Prostate gland (tissue), 2 donors: ENCODE results near the gene PLA2G4D. TPM values are rescaled to one million over a fixed set of nuclear protein-coding genes. Genes with fewer than 3 reads are reported as not detected.

Experiments used
- DNase-seq: peaks from one replicate; pipeline ENCODE4 v3.0.0-alpha.2; 2019; ENCODE audit warnings: low spot score
- H3K27ac ChIP-seq, 2 donors: fragments of 200-600 bp; sonication (generic); 2 replicates each; pipeline ENCODE4 v1.5.1; 2017 to 2019
- H3K27me3 ChIP-seq: fragments of 200-600 bp; sonication (generic); replicated peaks from 2 replicates; pipeline ENCODE4 v1.5.1; 2019; ENCODE audit not compliant: insufficient read depth
- H3K36me3 ChIP-seq, 2 donors: fragments of 200-600 bp; sonication (generic); 1 replicate in 1 of 2; 2 replicates in 1 of 2; pipeline versions ENCODE4 v1.5.1 to v1.8.1; 2017 to 2019
- H3K4me1 ChIP-seq: fragments of 200-600 bp; sonication (generic); replicated peaks from 2 replicates; pipeline ENCODE4 v1.5.1; 2019
- H3K4me3 ChIP-seq, 2 donors: fragments of 200-600 bp; sonication (generic); 2 replicates each; pipeline ENCODE4 v1.5.1; 2017 to 2019
- H3K9me3 ChIP-seq: fragments of 200-600 bp; sonication (generic); 2 replicates; pipeline ENCODE4 v1.5.1; 2017
- CTCF ChIP-seq, 4 experiments: fragments of 200-600 bp in 2 of 4; fragments of 450-650 bp in 2 of 4; sonication (generic) in 2 of 4; IDR thresholded peaks; 1 replicate in 3 of 4; 2 replicates in 1 of 4; pipeline ENCODE4 v1.5.1; 2016 to 2019; ENCODE audit warnings: antibody characterized with exemption in 4 of 4, mild to moderate bottlenecking in 2 of 4, moderate library complexity in 2 of 4
- POLR2A ChIP-seq: fragments of 450-650 bp; IDR thresholded peaks from one replicate; pipeline ENCODE4 v1.6.1; 2016; ENCODE audit warnings: antibody characterized with exemption, mild to moderate bottlenecking
- POLR2AphosphoS5 ChIP-seq: sonication (generic); formaldehyde crosslinking; IDR thresholded peaks from one replicate; pipeline ENCODE4 v1.6.1; 2017; ENCODE audit warnings: antibody characterized with exemption
- WGBS: methylation state at CpG from one replicate; pipeline ENCODE4 v1.1.5; 2018; 5-methylcytosine and 5-hydroxymethylcytosine counted together
- intact Hi-C: fragments of 100-400 bp; cut with DNase I; formaldehyde crosslinking; loops from one replicate; pipeline ENCODE4 v1.14.2; 2022
- total RNA-seq, 2 donors: library from RNA; depleted of rRNA; stranded (reverse); fragments of >200 nt; gene quantifications; one replicate each; pipeline ENCODE4 v1.1.0, GENCODE V29; 2016

The PLA2G4D gene
- total RNA-seq, 2 donors from 2014 or later, result 1.5 to 2.1 TPM

- Histone ChIP-seq H3K27me3 (no peaks in the 10 kb centered on the region), H3K4me3 (no peak overlapping the region), H3K27ac (no peak overlapping the region), H3K4me1 (no peaks in the 10 kb centered on the region), H3K9me3 (no peaks in the 10 kb centered on the region), H3K36me3 (no peaks in the 10 kb centered on the region)
- no peak for TF ChIP-seq CTCF (IDR thresholded peaks at IDR 0.05)
- TF ChIP-seq POLR2A, result no peak
- TF ChIP-seq POLR2AphosphoS5, result no peak
- intact Hi-C loops, result no loop called here
- WGBS, result 80% methylated on average over 31 of the region's 31 CpGs
- no peak for DNase-seq
Observed at GRCh38 chr15:42079401-42079908, 14.9 kb downstream of the PLA2G4D start.

- intact Hi-C loops, result no loop called here
- DNase-seq, result no peak
- TF ChIP-seq POLR2AphosphoS5 (no peak), POLR2A (no peak), CTCF (IDR thresholded peaks at IDR 0.05) (no peak)
- H3K27me3 ChIP-seq, result no peaks in the 10 kb centered on the region
- H3K4me1 ChIP-seq, result no peaks in the 10 kb centered on the region
- H3K27ac ChIP-seq, result no peak overlapping the region
- no peaks in the 10 kb centered on the region for H3K36me3 ChIP-seq
- no peaks in the 10 kb centered on the region for H3K9me3 ChIP-seq
- no peak overlapping the region for H3K4me3 ChIP-seq
- WGBS, result 45% methylated on average over 1 of the region's 1 CpG
Observed at GRCh38 chr15:42078903-42079302, 15.5 kb downstream of the PLA2G4D start.

- Histone ChIP-seq H3K4me1 (no peaks in the 10 kb centered on the region), H3K9me3 (no peaks in the 10 kb centered on the region), H3K36me3 (no peaks in the 10 kb centered on the region), H3K27ac (no peak overlapping the region), H3K4me3 (no peak overlapping the region), H3K27me3 (no peaks in the 10 kb centered on the region)
- no peak for DNase-seq
- intact Hi-C loops, result no loop called here
- 77% methylated on average over 3 of the region's 3 CpGs for whole genome bisulfite sequencing
- TF ChIP-seq POLR2A (no peak), POLR2AphosphoS5 (no peak), CTCF (IDR thresholded peaks at IDR 0.05) (no peak)
Observed at GRCh38 chr15:42077689-42078088, 16.7 kb downstream of the PLA2G4D start.

- no peak for DNase-seq
- Histone ChIP-seq H3K4me3 (no peak overlapping the region), H3K9me3 (no peaks in the 10 kb centered on the region), H3K4me1 (no peaks in the 10 kb centered on the region), H3K36me3 (no peaks in the 10 kb centered on the region), H3K27me3 (no peaks in the 10 kb centered on the region), H3K27ac (no peak overlapping the region)
- TF ChIP-seq POLR2AphosphoS5 (no peak), POLR2A (no peak), CTCF (IDR thresholded peaks at IDR 0.05) (no peak)
- 86% methylated on average over 6 of the region's 6 CpGs for WGBS
- intact Hi-C loops, result no loop called here
Observed at GRCh38 chr15:42073418-42073817, 20.9 kb downstream of the PLA2G4D start.

- H3K4me3 ChIP-seq, result no peak overlapping the region
- no peaks in the 10 kb centered on the region for H3K27me3 ChIP-seq
- H3K9me3 ChIP-seq, result no peaks in the 10 kb centered on the region
- H3K4me1 ChIP-seq, result no peaks in the 10 kb centered on the region
- no peak overlapping the region for H3K27ac ChIP-seq
- intact Hi-C loops, result no loop called here
- no peaks in the 10 kb centered on the region for H3K36me3 ChIP-seq
- TF ChIP-seq CTCF (IDR thresholded peaks at IDR 0.05), result no peak
- no peak for TF ChIP-seq POLR2A
- TF ChIP-seq POLR2AphosphoS5, result no peak
- DNase-seq, result no peak
- WGBS, result 85% methylated on average over 11 of the region's 11 CpGs
Observed at GRCh38 chr15:42072141-42072685, 22.1 kb downstream of the PLA2G4D start.
